RPMI8226 (cell line): Measurements from ENCODE around the gene TIAM1.

ENCODE experiments used
- DNase-seq: peaks from one replicate; pipeline ENCODE4 v3.0.0-alpha.2; 2015

TIAM1 gene

GRCh38 chr21:31159808-31160207 is 184.3 kb downstream of the TIAM1 start:
- no peak for DNase-seq

GRCh38 chr21:31158789-31159581 is 185.1 kb downstream of the TIAM1 start:
- DNase-seq: no peak

- DNase-seq: no peak
These were observed 186.3 kb downstream of the TIAM1 start for GRCh38 chr21:31157756-31158155.

- DNase-seq: no peak
These were observed 187.4 kb downstream of the TIAM1 start for GRCh38 chr21:31156662-31157061.

GRCh38 chr21:31156169-31156568 is 187.9 kb downstream of the TIAM1 start:
- DNase-seq: no peak

- DNase-seq: no peak
These were observed 192.7 kb downstream of the TIAM1 start for GRCh38 chr21:31151156-31152045.

GRCh38 chr21:31145274-31145673 is 198.8 kb downstream of the TIAM1 start:
- DNase-seq: no peak

- DNase-seq: no peak
These were observed 201.0 kb downstream of the TIAM1 start for GRCh38 chr21:31143036-31143435.

GRCh38 chr21:31142600-31142999 is 201.5 kb downstream of the TIAM1 start:
- DNase-seq: peak; percentile 21

GRCh38 chr21:31141389-31142000 is 202.6 kb downstream of the TIAM1 start:
- DNase-seq: no peak

GRCh38 chr21:31140676-31141075 is 203.4 kb downstream of the TIAM1 start:
- DNase-seq: no peak

- no peak for DNase-seq
These were observed 204.0 kb downstream of the TIAM1 start for GRCh38 chr21:31140025-31140424.

GRCh38 chr21:31137960-31138359 is 206.1 kb downstream of the TIAM1 start:
- DNase-seq: no peak

GRCh38 chr21:31136891-31137290 is 207.2 kb downstream of the TIAM1 start:
- peak; percentile 60 for DNase-seq

GRCh38 chr21:31135531-31136184 is 208.4 kb downstream of the TIAM1 start:
- no peak for DNase-seq

- peak; percentile 26 for DNase-seq
These were observed 210.7 kb downstream of the TIAM1 start for GRCh38 chr21:31133243-31133830.

GRCh38 chr21:31132574-31133242 is 211.4 kb downstream of the TIAM1 start:
- DNase-seq: peak; percentile 72

- no peak for DNase-seq
These were observed 213.2 kb downstream of the TIAM1 start for GRCh38 chr21:31130821-31131220.

GRCh38 chr21:31128234-31128633 is 215.8 kb downstream of the TIAM1 start:
- no peak for DNase-seq

GRCh38 chr21:31124010-31124409 is 220.1 kb downstream of the TIAM1 start:
- no peak for DNase-seq

GRCh38 chr21:31119199-31119598 is 224.9 kb downstream of the TIAM1 start:
- DNase-seq: no peak
